ENCODE measurements around the gene RIMS1.
"Not testable (repeated sequence)": the region's sequence is repeated elsewhere in the genome, so short reads cannot be mapped to it uniquely, and the experiment has no call there.

Gene RIMS1

DNA sequence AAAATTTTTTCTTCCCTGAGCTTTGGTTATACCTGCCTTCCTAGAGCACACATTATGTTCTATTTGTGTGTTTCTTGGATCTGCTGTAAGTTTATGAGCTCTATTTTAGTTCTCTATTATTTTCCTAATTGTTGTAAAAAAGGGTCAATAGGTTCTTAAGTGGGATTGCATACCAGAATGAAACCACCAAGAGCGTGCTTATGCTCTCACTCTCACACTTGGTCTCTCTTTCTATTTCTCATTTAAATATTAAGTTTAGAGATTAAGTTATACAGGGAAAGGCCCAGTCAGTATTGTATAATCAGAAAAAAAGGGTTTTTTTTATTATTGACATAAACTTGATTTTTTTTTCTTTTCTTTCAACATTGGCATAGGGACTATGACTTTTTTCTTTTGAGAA, 96.8 kb downstream of the RIMS1 start:
- DNase-seq (ENCODE audit: low read depth) = no peak

DNA sequence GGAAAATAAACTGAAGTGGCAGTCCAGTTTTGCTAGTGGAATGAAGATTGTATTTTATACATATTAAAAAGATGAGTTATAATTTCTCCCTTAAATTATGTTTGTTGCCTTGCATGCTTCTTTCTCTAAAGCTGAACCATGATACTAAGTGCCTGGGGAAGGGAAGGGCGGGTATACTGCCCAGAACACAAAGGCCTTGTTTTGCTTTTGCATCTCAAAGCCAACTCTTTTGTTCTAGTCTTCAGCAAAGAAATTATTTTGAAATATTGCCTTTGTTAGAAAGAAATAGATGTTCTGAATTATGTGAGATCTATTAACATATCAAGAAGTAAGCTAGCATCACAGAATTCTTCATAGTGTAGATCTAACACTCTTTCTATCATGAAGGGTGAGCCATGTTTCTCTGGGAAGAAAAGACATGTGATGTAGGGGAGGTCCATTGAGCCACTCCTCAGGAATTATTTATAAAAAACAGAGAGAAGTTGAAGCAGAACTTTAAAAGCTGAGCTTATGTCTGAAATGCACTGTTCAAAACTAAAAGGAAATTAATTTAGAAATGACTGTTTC, 108.4 kb downstream of the RIMS1 start:
- no peak for DNase-seq (ENCODE audit: low read depth)

DNA sequence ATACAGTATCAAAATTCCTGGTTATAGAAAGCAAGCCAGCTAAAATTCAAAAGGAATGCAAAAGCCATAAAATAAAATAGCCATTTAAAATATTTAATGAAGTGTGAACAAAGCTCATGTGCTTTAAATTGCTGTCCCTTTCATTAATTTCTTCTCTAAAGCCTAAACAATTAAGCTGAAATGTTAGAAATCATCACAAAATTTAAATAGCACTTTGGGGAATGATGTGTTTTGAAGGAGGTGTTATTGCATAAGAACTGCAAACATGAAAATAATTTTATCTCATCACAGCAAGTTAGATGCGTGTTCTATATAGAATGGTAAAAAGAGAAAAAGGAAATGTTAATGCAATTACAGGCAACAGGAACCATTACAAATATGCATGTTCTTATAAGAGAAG, 111.0 kb downstream of the RIMS1 start:
- DNase-seq (ENCODE audit: low read depth) = no peak

DNA sequence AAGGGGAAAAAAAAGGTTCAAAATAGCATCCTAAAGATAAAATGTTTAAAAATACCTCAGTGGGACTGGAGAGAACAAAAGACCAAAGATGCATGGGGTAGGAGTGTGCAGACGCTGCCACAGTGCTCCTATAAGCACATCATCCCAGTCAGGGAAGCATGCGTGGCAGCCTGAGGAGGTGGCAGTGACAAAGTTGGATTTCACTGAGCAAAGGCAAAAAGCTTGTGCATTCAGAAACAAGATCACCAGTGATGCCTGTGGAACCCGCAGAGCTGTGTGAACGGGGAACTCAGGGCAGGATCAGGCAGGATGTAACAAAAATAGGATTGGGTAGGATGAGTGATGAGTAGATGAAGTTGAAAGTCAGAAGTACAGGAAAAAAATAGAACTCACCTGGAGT, 116.1 kb downstream of the RIMS1 start:
- no peak for DNase-seq (ENCODE audit: low read depth)

DNA sequence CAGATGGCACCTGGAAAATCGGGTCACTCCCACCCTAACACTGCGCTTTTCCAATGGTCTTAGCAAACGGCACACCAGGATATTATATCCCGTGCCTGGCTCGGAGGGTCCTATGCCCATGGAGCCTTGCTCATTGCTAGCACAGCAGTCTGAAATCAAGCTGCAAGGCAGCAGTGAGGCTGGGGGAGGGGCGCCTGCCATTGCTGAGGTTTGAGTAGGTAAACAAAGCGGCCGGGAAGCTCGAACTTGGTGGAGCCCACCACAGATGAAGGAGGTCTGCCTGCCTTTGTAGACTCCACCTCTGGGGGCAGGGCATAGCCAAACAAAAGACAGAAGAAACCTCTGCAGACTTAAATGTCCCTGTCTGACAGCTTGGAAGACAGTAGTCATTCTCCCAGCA, 120.2 kb downstream of the RIMS1 start:
- not testable (repeated sequence) for DNase-seq (ENCODE audit: low read depth)

DNA sequence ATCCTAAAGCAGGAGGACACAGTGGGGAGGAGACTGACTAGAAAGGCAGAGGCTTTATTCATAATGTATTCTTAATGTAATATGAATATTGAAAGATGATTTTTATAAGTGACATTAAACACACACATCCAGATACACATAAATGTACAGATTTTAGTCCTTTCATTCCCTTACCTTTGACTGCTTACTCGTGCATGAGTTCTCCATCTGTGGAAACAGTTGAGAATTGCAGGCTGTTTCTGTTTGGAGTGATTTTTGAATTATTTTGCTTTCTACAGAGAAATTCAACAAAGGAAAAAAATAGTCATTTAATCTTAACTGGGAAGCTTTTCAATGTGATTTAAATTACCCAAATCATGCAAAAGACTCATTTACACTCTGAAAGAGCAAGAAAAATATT, 136.5 kb downstream of the RIMS1 start:
- no peak for DNase-seq (ENCODE audit: low read depth)

DNA sequence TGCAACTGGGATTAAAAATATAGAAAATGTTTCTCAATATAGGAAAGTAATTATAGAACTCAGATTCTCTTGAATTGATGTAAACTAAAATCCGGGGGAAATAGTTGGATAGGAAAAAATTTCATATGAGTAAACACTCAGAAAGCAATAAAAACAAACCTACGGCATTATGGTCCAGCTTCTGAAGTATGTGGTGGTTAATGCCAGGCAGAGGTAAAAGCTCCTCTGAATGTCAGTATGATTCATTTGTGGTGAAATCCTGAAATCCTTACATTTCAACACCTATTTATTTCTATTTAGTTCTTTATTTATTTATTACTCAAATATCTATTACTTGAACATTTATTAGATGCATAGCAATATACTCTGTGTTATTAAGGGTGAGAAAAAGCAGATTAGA, 145.1 kb downstream of the RIMS1 start:
- DNase-seq (ENCODE audit: low read depth) = no peak

DNA sequence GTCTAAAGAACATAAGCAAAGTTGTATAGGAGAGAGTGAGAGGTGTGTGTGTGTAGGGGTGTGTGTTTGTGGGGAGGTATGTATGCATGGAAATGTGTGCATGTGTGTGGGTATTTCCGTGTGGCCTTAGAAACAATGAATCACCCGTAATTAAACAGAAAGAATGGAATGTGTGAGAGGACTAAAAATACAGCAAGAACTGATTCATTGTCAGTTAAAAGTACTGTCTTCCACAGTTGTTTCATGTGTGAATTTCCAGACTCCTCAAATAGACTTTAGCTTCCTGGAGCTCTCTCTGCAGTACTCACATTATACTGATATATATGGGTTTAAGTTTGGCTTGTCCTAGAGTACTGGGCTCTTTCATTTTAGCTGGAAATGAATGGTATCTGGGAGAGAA, 145.7 kb downstream of the RIMS1 start:
- DNase-seq (ENCODE audit: low read depth) = no peak

DNA sequence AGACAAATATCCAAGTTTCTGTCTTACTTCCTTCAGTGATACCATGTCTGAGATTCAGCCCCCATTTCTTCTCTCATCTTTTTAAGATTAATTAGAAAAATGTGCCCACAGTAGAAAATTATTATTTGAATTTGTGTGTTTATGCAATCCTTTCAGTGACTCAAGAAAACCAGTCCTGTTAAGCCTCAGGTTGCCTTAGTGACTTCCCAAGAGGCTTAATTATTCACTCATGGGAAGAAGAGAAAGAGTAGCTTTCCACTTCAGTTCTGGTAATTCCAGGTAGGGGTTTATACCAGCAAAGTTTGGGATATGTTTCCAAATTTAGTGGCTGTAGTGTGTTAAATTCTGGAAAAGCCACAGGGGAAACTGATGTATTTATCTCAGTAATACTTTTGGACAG, 149.1 kb downstream of the RIMS1 start:
- DNase-seq (ENCODE audit: low read depth) = peak; percentile 40

DNA sequence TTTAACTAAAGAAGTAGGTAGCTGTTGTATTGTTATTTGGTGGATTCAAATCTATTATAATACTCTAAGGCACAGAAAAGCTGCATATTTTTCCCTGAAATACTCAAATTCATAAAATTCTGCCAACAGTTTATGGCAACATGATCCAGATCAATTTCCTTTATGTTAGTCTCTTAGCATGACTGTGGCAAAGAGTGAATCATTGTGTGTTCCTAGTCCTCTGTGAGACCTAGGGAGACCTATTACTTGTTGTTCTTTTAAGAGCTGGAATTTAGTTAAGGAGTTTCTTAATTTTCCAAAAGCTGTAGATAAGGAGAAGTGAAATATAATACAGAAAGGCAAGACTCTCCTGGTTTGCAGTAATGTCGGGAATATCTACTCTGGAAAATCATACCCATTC, 149.6 kb downstream of the RIMS1 start:
- no peak for DNase-seq (ENCODE audit: low read depth)

DNA sequence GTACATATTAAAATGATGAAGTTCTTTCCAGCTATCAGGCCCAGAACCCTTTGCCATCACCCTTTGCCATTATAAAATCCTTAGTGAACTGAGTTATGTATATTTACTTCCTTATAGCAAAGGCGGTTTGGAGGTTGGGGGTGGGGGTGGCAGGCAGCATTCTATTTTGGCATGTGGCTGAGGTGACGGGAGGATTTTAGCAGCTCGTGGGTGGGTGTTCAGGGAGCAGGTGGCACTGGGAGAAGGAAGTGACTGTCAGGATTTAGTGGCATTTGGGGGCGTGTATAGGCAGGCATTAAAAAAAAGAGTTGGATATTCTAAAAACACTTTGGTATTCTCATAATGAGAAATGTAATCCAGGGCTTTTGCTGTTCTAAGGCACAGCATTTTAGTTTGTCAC, 150.7 kb downstream of the RIMS1 start:
- no peak for DNase-seq (ENCODE audit: low read depth)

DNA sequence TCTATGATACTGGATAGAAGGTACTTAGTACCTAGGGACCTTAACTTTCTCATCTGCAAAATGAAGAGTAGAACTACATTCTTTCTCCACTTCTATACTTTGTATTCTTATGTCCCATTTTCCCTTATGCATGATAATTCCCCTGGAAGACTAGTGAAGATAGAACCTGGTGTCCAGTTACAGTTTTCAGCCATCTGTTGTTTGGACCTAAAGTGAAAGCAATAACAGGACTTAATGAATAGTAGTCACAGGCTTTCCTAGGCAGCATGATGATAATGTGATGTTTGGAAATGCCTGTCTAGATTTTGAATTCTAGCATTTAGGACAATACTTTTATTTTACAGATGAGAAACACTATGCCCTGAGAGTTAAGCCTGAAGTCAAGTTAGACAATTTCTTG, 153.8 kb downstream of the RIMS1 start:
- DNase-seq (ENCODE audit: low read depth) = no peak

DNA sequence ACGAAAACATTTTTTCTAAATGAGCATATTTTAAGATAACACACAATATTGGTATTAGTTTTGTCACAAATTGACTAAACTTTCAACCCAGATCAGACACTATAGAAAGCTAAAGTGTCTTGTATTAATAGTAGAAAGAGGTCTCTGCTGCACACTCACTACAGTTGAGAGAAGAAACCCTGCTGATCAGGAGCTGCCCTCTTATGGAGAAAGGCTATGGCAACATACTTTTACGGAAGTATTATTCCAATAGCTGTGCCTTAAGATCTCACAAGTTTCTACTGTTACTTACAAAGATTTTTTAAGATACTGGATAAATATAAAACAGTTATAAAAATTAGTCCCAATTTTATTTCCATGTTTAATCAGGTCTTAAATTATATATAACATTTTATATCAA, 155.7 kb downstream of the RIMS1 start:
- no peak for DNase-seq (ENCODE audit: low read depth)

DNA sequence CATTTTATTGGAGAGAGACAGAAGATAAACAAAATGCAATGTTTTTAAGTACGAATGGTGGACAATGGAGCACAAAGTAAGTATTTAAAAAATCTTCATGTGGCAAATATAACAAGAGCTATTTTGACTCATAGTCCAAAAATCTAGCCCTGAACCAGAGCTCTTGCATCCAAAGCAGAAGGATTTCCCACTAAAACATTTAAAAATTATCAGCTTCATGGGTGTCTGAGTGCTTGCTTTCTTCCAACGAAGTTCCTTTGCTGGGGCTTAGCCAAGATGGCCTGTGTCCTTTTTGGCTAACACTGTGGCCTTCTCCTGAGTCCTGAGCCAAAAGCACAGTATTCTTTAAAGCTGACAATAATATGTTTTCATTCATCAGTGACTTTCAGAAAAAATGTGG, 161.7 kb downstream of the RIMS1 start:
- DNase-seq (ENCODE audit: low read depth) = no peak

DNA sequence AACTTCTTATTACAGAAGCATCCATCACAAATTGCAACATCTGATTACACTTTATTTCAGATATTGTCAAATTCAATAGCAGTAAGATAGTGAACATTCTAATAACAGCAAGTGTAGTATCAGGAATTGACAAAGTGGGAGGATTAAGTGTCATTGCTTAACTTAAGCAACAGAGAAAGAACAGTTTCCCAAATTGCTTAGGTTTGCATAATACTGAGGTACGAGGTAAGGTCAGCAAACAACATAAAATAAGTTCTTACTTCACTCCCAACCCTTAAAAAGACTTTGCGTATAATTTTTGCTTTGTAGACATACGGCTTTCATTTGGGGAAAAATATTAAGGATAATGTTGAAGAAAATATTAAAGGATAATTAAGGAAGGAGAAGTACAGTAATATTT, 163.0 kb downstream of the RIMS1 start:
- no peak for DNase-seq (ENCODE audit: low read depth)

DNA sequence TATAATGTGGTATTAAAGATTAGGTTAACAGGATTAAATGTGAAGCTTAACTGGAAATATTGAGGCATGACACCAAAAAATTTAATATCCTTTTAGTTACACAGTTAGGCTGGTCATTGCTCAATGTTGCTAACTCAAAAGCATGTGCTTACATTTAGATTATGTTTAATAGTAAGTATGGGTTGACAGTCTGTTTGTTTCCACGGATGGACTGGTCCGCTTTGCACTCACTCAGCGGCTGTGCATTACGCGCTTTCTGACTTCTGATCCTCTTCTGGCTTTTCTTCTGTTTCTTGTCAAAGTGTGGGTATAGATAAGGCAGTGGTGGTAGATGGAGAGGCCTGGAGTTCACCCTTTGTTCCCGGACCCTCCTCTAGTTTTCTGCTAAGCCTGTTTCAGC, 174.9 kb downstream of the RIMS1 start:
- no peak for DNase-seq (ENCODE audit: low read depth)

DNA sequence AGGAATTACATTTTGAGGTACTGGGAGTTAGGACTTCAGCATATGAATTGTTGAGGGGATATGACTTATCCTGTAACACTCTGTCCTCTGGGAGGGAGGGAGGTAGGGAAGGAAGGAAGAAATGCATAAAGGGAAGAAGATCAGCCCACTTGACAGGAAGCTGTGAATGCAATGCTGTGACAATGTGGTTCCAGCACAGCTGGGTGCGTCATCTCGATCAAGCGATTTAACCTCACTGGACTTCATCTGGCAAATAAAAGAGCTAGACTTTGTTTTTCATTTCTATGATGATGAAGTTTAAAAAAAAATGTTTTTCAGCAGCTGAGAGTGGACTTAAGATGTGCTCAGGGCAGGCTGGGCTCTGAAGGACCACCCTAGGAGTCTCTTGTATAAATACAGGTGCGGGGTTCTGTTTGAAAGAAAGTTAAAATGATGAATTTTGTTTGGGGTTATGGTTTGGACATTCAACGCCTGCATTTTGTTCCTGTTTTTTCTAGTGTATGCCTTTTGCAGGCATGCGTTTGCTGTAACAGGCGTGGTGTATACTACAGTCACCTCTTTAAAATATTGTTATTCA, 178.1 kb downstream of the RIMS1 start:
- no peak for DNase-seq (ENCODE audit: low read depth)

DNA sequence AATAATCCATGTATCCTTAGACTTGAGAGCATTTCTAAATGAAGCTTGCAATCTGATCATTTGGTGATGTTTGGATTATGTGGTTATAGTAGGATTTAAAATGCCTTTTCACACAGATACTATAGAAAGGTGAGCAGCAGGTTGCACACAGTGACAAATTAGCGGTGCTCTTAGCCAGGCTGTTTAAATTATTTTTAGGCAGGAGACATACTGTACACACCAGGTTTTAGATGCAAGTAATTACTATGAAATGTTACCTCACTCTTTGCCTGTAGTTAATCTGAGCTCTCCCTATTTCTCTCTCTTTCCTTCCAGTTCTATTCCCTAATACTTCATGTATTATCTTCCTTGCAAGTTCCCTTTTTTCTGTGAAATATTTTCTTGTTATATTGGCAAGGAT, 191.7 kb downstream of the RIMS1 start:
- DNase-seq (ENCODE audit: low read depth) = no peak

DNA sequence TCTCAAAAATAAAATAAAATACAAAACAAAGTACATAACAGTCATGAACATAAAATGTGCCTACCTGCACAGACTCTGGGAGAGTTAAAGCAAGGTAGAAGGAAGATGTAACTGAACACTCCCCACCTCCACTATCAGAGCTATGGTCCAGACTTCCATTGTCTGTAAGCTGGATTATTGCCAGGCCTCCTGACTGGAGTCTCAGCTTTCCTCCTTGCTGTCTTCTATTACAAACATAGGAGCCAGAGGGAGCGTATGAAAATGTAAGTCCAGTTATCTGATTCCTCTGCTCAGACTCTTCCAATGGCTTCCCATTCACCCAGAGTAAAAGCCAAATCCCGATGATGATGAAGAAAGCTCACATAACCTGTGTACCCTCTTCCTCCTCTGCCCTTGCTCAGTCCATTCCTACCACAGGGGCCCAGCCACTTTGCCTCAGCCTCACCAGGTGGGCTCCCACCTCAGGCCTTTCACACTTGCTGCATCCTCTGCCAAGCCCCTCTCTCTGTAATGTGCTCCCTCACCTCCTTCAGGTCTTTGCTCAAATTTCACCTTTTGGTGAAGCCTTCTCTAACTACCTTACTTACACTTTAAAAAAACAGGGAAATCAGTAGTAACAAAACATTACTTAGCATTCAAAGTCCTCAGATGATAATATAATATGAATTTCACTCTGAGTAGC, 194.1 kb downstream of the RIMS1 start:
- no peak for DNase-seq (ENCODE audit: low read depth)

DNA sequence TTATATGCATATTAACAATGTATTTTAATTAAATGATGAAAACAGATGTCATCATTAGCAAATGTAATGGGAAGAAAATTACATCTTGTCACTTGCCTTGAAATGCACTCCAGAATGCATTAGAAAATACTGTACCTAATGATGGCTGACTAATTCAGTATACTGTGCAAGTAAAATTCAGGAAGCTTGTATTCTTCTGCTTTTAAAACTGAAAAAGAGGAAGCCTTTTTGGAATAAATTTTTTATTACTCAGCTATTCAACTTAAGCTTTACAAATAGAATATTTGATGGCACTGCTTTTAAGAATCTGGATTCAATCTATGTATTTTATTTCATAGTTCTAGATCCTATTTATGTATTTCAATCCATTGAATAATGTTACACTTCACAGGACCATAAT, 195.5 kb downstream of the RIMS1 start:
- no peak for DNase-seq (ENCODE audit: low read depth)

DNA sequence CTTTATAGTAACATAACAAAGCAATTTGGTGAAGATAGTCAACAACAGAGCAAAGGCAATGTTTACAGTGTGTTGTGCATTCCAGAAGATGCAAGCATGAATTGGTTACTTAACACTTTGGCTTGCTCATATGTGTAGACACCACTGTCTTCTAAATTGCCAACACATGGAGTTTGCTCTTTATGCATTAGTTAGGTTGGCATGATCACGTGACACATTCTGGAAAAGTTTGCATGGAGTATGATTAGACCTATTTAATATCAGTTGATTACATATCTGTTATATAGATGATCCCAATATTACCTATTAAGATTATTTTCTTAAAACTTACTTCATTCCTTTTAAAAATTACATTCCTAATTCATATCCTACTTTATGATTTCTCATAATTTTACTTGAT, 197.6 kb downstream of the RIMS1 start:
- DNase-seq (ENCODE audit: low read depth) = no peak

DNA sequence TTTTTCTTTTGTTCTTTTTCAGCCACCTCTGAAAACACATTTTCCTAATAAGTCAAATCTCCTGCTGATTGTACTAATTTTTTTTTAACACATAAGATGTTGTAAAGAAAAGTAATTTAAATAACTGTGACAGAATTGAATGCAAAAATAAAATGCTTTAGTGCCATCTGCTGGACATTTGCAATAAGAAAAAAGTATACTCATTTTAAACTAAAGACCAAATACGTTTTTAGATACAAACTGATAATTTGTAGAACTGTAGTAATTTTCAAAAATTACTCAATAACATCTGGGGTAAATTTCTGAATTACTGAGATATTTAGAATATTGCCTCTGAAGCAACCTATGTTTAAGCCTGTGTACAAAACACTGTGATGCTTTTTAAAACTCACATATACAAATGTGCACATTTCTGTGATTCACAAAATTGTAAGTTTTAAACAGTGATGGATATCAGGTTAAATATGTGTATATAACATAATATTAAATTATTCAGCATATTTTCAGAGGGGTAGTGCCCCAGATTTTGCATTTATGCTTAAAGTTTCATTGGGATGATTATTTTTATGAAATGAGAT, 198.7 kb downstream of the RIMS1 start:
- DNase-seq (ENCODE audit: low read depth) = no peak

DNA sequence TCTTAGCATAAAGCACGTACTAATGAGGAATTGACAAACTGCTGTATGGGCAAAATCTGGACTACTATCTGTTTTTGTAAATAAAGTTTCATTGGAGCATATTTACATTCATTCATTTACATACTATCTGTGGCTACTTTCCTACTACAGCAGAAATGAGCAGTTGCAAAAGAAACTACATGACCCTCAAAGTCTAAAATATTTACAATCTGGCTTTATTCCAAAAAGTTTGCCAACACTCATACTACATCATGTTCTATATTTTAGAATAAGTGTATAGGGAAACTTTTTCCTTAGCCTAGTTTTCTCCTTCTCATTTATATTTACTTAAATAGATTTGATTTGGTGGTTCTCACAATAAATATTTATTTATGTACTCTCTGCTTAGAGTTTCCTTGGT, 208.2 kb downstream of the RIMS1 start:
- DNase-seq (ENCODE audit: low read depth) = no peak

DNA sequence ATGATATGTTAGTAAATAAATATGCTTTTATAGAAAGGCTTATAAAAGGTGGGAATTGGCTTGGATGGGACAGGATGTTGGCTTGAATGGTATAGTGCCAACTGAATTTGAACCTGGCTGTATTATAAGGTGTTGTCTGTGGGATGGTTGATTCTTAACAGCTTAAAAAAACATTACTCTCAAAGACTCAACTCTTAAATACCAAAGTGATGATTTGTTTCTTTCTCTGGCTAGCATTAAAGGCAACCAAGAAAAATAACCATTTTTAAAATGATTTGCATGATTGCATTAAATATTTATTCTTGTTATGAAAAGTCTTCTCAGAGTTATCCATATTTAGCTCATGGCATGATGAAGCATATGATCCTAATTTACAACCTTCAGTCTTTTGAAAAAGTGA, 216.2 kb downstream of the RIMS1 start:
- DNase-seq (ENCODE audit: low read depth) = no peak

All from stromal cell of bone marrow (primary cell).